Activated CD8-positive, alpha-beta memory T cell treated with anti-CD3 and anti-CD28 coated beads, Interleukin-2, amount 50 U/mL, for 48 hours (primary cell): ENCODE measurements around the gene AVEN.

Experiments used
- DNase-seq: peaks from one replicate; pipeline ENCODE4 v3.0.0-alpha.2; 2020

AVEN gene

DNA sequence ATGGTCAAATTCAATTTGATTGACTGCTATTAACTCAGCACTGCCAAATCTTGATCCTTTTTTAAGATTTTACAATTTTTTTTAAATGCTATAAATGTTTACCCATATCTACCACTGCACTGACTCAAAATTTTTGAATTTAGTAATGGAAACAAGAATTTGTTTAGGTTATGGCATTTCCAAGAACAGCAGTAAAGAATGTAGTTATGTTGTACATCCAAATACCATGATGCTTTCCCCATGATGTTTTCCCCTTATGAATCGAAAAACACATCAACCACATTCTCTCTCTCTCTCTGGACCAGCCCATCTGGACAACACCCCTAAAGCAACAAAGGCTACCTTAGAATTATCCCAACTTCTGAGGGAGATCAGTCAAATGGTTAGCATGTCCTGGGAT lies 56.5 kb downstream of the AVEN start:
- DNase-seq, result no peak

DNA sequence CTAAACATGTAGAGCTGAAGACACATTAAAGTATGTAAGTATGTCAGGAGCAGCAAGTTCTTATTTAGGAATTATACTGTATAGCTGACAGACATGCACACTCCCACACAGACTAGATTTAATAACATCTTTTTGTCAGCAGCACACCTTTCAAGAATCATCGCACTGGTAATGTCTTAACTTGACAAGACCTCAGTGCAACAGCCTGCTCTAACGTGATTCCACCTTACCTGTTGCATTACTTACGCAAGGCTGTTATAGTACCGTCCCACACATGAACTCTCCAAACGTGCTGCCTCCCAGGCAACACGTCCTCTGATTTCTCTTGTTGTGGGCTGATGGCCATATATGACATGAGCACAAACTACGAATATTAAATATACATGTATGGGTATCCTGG lies 58.8 kb downstream of the AVEN start:
- no peak for DNase-seq

DNA sequence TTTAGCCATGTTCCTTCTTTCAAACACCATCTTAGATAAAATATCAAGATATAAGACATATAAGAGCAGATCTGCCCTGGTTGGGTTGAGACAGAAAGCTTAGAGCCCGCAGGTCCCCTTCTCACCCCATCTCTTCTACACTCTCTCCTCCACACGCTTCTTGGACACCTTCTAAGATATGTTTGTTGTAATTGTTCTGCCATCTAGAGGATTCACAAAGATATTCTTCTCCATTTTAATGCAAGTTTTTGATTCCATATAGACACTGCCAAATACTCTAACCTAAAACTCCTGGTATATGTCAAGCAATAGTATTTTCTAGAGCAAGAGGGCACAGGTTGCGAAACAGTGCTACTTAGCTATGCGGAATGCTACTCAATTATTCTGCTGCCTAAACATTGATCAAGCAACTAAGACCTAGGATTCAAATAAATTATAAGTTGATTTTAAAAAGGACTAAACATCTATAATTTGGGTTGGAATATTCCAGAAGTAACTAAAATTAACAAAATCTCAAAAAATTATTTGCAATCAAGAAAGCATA lies 63.9 kb downstream of the AVEN start:
- DNase-seq, result no peak

DNA sequence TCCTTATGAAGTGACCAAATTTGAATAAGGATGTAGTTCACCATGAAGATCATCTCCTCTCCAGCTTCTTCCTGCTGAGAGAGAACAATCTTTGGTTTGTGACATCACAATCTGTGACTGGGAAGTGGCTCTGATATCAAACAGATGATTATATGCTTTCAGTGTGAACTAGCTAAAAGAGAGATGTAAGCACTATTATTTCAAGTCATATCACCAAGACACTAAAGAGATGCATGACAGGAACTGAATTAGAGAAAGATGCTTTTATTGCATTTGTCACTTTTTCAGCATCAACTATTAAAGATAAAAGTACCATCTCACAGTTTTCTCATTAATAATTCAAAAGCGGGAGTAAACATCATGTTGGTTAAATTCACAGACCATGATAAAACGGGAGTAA lies 67.2 kb downstream of the AVEN start:
- no peak for DNase-seq

DNA sequence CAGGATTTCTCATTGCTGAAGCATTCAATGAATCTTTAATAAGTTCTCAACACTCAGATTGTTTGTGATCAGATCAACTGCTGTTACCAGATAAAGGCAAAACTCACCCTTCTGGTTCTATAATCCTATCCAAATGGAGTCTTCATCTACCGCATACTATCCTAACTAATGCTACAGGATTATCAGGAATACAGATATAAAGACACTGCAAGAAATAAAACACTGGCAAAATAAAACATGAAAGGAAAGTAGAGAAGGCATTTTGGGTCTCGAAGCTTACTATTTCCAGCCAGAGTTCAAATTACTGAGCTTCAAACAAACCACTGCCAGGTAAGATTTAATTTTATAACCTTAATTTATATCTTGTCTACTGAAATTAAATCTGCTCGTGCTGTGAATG lies 70.2 kb downstream of the AVEN start:
- no peak for DNase-seq

DNA sequence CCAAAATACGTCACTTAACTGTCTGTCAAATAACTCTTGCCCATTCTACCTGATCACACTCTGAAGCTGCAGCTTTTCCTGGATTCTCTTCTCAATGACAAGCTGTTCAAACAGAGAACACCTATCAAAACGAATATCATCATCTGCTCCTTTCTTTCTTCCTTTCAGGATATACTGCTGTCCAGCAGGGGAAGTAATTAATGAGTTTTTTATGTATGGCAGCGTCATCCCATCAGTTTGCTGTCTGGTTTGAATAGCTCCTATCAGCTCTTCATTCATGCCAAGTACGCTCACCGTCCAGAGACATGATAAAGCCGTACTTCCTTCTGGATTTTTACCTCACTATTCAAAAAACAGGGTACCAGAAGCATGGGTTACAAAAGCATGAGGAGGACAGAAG lies 70.8 kb downstream of the AVEN start, which contains the start of gene CHRM5:
Gene CHRM5 (plus strand): TSS at position 274 of the 400 bp plus-strand sequence. CDS start 94,221 bp downstream, outside the sequence.
- DNase-seq, result no peak

DNA sequence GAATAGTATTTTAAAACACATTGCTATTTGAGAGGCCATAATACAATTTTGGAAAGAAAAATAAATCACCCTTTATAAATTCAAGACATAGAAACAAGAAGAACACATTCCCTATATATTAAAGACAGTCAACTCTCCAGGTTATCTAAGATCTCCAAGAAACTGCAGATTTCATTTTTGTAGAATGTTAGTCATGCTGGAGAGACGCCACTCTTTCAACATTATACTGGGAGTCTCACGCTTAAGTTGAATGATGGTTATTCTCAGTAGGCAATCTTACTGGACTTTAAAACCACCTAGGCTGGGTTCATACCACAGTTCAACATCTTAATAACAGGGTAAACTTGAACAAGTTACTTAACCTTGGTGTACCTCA lies 74.4 kb downstream of the AVEN start:
- no peak for DNase-seq

DNA sequence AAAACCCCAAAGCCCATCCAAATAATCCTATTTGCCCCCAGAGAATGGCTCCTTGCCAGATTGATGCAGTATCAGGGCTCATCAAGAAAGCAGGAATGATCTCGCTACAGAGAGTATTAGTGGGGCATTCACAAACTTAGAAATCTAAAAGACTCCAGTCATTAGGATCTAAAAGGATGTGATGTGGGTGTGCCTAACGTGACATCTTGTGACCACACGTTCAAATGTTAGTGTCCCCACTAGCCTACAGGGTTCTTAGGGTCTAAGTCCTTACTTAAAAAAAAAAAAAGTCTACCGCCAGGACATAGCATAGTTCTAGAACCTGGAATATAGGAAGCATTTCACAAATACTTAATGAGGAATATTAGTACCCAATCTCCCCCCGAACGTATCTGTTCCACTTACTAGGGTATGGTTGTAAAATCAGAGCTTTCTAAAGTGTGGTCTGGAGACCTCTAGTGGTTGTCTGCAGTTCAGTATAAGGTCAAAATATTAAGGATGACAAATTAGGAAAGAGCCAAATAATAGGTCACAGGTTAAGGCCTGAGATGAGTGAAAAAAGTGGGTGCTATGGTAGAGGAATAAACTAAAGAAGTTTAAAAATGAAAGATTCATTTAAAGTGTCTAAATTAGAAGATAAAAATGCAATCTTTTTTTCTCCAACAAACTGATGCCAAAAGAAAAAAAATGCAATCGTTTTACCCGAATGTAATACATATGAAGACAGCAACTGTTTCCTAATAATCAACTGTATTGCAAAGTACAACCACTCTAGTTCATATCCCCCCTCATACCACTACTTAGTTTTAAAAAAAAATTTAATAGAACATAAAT lies 75.0 kb downstream of the AVEN start:
- no peak for DNase-seq

DNA sequence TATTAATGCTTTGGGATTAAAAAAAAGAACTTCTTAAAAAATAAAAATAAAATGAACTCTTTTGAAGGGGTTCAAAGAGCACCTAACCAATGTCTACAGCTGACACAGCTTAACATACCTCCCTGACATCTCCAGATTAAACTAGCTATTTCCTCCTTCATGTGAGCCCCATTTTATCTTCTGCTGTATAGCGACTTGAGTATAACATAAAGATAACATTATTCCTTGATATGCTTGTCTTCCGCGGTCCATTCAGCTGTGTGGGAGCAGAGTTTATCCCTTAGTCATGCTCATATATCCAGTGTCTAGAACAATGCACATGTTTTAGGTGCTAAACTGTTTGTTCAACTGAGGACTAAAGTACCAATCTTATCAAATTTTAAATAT lies 78.5 kb downstream of the AVEN start:
- DNase-seq, result no peak

DNA sequence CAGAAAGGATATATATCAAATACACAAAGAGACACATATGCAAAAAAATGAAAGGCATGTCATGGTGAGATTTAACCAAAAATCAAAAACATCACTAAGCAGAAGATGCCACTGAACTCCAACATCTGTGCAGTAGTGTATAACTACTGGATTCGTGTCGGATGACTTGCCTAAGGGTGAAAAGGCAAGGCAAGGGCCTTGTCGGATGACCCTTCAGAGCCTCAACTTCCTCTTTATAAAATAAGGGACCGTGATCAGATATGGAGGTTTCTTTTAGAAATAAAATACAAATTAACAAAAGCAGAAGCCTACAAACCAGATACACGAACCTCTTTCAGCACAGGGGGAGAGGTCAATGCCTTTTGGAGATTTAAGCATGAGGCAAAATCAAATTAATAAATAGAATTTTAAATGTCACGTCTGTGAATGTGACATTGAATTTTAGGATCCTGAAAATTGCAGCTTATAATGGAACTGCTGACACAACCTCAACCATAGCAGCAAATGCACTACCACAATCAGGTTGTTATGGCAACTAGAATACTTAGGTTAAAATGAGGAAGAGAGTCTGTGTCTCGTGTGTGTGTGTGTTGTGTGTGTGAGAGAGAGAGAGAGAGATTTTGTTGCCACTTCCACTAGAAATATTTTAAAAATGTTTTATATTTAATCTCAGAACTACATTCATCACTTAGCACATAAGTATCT lies 79.0 kb downstream of the AVEN start:
- DNase-seq, result no peak

DNA sequence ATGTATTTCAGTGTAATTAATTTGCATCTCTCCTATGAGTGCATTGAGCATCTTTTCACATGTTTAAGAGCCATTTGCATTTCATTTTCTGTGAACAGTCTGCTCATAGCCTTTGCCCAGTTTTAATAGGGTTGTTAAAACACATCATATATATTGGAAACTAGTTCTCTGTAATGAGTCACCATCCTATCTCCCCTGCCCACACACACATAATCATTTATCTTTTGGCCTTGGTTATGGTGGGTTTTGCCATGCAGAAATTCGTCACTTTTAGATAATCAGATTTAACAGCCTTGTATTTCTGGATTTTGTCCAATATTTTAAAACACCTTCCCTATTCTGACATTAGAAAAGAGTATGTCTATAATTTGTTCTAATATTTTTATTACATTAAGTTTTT lies 82.6 kb downstream of the AVEN start:
- DNase-seq, result no peak

DNA sequence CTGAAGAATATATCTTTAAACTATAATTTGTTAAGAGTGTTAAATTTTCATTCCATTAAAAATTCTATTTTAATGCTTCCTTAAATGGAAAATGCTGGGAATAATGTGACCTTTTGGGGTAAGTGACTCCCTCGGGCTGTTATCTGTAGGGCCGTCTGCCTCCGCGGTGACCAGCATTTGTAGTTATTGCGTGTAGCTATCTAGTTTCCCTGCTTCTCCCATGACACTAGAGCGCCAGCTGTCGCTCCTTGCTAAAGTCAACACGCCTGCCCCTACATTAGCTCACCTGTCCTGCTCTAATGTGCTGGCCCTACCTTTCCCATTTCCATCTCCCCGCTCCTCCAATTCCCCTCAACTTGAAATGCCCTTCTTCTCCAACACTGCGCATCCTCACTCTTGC lies 83.1 kb downstream of the AVEN start:
- no peak for DNase-seq

DNA sequence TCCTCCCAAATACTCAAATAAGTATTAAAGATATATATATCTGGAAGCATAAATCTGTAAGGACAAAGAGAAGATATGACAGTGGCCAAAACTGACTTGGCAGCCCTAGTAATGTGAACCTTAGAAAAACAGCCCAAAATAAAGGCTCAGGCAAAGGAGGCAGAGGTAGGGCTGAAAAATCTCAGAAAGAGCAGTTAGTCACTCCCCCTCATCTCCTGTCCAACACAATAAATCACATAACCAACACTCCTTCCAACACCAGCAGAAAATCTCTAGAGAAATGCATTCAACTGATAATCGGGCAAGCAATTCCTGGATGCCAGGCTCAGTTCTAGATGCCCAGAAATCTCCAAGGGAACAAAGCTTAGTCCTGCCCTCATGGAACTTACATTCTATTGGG lies 92.9 kb downstream of the AVEN start:
- DNase-seq, result no peak

DNA sequence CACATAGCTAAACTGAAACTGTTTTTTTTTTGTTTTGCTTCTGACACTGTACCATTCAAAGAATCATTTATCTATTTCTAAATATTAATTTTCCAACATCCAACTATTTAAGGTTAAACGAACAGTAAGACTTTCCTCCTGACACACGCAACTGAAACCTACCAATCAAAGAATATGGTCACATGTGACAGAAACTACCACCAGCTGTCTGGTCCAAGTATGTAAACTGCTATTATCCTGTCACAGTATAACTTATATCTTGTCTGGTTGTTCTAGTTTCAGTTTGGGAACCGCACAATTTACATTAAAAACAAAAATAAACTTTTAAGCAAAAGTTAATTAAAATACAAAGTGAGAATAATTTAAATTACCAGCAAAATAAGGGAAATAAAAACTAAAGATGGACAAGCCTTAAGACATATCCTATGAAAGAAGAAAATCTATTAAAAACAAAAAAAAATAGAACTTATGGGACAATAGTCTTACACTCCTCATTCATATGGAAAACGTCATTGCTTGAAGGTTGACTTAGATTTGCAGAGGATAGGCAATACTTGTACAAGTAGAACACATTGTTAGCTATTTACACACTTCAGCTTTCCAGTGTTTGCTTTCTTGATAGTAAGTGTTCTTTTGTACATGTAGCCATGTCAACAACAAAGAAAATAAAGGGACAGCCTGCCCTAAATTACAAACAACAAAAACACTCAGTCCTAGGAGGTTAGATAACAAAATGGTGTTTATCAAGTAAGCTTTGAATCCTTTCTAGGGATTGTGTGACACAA lies 97.5 kb downstream of the AVEN start:
- no peak for DNase-seq

DNA sequence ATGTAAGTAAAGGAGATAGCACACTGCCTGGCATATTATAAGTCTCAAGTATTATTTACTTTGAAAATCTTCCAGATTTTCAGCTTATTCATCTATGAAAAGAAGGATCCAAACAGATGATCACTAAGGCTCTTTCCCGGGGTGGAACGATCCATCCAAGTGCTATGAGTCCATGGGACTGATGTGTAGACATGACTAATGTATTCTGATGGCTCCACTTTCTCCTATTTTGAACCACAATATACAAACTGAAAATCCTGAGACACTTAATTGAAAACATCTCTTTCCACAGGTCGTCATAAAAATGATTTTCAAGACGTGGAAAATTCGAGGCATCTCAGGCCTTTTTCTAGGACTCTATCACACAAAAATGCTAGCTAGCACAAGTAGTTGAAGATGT lies 104.1 kb downstream of the AVEN start:
- no peak for DNase-seq

DNA sequence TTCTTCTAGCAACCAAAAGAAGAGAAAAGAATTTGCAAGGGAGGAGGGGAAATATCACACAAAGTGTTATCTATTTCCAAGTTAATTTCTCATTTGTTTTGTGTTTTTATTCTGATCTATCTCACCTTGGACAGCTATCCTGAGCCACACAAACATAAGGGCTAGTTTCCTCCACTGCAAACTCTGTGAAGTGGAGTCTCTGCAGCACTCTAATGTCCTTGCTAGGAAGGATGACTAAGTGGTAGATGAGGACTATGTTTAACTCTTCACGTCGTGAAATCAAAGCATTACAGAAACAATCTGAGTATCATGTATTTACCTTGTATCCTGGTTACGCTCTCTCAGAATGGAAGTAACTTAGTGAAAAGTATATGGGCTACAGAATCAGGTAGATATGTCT lies 104.6 kb downstream of the AVEN start:
- DNase-seq, result no peak

DNA sequence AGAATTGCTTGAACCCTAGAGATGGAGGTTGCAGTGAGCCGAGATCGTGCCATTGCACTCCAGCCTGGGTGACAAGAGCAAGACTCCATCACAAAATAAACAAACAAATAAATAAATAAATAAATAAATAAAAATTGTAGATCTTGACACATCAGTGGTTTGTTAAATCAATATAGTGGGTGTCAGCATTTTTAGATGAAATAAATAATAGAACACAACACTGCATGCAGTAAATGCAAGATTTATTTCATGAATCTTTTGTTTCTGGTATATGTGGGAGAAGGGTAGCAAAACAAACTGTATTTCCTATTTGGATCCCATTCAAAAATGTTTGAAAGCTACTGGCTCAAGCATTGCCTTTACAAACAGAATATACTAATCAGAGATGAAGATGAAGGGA lies 106.3 kb downstream of the AVEN start:
- no peak for DNase-seq

DNA sequence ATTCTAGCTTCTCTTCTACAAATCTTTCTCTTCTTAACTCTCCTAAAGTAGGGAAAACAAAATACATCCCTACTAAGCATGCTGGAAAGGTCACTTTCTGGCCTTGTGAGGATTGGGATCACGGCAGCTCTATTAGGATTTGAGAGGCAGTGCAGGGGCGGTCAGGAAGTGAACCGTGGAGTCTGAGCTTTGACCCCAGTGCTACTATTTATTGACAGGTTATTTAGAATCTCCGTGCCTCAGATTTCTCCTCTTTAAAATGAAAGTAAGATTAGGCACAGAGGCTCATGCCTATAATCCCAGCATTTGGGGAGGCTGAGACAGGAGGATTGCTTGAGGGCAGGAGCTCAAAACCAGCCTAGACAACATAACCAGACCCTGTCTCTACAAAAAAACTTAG lies 112.7 kb downstream of the AVEN start:
- no peak for DNase-seq

DNA sequence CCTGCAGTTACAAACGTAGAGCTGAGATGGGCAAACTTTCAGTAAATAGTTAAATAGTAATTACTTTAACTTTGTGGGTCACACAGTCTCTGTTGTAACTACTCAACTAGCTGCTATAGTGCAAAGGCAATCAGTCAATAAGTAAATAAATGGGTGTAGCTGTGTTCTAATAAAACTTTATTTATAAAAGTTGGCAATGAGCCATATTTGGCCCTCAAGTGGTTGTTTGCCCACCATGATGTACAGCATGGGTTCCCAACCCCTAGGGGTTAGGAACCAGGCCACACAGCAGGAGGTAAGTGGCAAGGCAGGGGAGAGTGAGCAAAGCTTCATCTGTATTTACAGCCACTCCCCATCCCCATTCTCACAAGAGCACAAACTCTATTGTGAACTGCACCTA lies 115.6 kb downstream of the AVEN start:
- no peak for DNase-seq

DNA sequence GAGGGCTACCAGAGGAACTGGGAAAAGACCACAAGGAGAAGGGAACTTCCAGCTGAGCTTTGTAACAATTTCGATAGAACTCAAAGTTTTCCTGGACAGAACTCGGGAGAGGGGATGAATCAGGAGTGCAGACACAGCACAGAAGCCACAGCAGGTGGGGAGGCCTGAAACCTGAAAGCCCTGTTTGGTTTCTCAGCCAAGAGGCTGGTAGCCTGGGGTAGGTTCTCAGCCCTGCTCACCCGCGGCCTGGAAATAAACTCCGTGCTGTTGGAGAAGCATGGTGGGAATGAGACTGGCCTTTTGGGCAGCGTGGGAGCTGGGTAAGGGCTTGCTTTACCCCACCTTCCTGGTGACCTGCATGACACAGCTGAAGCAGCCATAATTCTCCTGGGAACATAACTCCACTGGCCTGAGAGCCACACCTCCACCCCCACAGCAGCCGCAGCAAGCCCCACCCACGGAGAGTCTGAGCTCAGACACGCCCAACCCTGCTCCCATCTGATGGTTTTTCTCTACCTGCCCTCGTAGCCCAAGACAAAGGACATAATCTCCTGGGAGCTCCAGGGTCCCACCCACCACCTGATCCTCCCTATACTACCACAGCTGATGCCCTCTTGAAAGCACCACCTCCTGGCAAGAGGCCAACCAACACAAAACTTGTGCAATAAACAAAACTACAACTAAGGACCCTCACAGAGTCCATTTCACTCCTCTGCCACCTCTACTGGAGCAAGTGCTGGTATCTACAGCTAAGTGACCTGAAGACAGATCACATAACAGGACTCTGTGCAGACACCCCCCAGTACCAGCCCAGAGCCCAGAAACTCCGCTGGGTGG lies 123.2 kb downstream of the AVEN start:
- DNase-seq, result no peak

DNA sequence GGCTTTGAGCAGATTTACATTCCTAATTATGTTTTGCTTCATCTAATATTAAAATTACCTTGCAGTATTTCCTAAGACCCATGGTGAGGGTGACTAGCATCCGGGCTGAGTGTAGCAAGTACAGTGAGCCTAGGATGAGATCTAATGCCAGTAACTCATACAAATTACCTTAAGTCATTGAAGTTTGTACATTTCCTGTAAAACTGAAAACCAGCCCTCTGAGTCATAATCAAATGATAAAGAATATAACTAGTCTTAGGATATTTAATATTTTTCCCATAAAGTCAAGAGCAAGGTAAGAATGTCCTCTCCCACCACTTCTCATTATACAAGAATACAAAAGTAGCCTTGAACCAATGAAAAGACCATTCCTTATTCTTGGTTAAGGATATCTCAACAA lies 125.5 kb downstream of the AVEN start:
- no peak for DNase-seq

DNA sequence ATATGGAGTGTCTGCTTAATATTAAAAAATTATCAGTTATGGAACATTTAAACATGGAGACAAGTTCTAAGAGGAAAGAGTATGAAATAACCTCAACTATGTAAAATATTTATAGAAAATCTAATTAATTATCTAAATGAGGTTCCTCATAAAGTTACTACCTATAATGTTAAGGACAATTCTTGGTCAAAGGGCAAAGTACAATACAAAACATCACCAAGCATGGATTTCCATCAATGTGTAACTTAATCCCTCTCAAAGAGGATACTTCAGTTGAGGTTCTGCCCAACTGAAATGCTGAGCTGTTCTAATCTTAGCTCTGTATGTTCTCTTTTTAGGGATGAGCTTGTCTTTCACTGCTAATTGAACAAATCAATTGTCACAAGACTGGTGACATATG lies 126.7 kb downstream of the AVEN start:
- DNase-seq, result no peak

DNA sequence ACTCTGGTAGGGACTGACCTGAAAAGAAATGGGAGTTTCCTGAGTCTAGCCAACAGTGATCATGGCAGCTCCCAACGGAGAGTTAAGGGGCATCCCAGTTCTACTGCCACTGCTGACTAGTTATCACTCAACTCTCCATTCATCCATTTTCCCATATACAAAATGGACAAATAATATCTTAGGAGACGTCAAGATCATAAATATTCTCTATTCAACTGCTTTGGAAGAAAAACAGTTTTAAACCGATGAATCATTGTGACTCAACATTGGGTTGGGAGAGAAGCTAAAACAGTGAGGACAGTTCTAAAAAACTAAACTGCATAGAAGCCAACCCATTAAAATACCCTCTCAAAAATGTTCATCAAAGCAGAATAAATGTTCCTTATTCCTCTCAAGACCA lies 128.3 kb downstream of the AVEN start:
- no peak for DNase-seq
